GM23248 (cell line): ENCODE data around the gene SLC6A2.

ENCODE experiments used
- EZH2 ChIP-seq: fragments of 200-600 bp; sonication (generic); IDR thresholded peaks from 2 replicates; pipeline ENCODE4 v1.6.1; 2018; ENCODE audit warnings: antibody characterized with exemption, mild to moderate bottlenecking; ENCODE audit not compliant: insufficient read depth, poor library complexity, severe bottlenecking
- EZH2phosphoT487 ChIP-seq: fragments of 200-600 bp; sonication (generic); IDR thresholded peaks from 2 replicates; pipeline ENCODE4 v1.6.1; 2018; ENCODE audit warnings: antibody characterized with exemption, moderate library complexity, mild to moderate bottlenecking, low read depth; ENCODE audit not compliant: insufficient read depth

DNA sequence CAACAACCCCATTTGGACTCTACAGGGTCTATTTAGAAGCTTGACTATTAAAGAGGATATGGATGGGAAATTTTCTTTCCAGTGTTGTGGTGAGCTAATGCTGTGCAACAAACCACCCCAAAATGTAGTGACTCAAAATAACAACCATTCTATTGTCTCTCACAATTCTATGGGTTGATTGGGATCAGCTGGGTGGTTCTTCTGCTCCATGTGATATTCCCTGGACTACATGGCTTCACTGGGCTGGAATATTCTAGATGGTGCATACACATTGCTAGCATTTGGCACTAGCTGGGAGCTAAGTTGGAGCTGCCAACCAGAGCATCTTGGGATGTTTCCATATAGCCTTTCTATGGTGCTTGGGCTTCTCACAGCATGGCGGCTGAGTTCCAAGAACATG, 30.2 kb downstream of the SLC6A2 start:
- no peak for TF ChIP-seq EZH2
- TF ChIP-seq EZH2phosphoT487, result no peak
